NCI-H2107 treated with DMSO at 0.1 percent for 48 hours (cell line): ENCODE results near the gene SATB2.

Experiments used
- DNase-seq: peaks from one replicate; lab custom pipeline; 2025; ENCODE audit not compliant: unreplicated experiment; lab: John Stamatoyannopoulos, UW

SATB2 gene

GRCh38 chr2:199465988-199466691 lies 8.4 kb upstream of the SATB2 start:
- no peak for DNase-seq

- DNase-seq: no peak
Measured at GRCh38 chr2:199465390-199465789, 7.7 kb upstream of the SATB2 start.

GRCh38 chr2:199464606-199465352 lies 7.0 kb upstream of the SATB2 start:
- DNase-seq: no peak

- DNase-seq: no peak
Measured at GRCh38 chr2:199463708-199464605, 6.2 kb upstream of the SATB2 start.

- peak; percentile 7 for DNase-seq
Measured at GRCh38 chr2:199462956-199463692, 5.4 kb upstream of the SATB2 start.

- no peak for DNase-seq
Measured at GRCh38 chr2:199462347-199462955, 4.7 kb upstream of the SATB2 start.

- no peak for DNase-seq
Measured at GRCh38 chr2:199461711-199462346, 4.1 kb upstream of the SATB2 start.

- DNase-seq: peak; percentile 51
Measured at GRCh38 chr2:199460846-199461710, 3.3 kb upstream of the SATB2 start.

- DNase-seq: peak; percentile 56
Measured at GRCh38 chr2:199460101-199460671, 2.4 kb upstream of the SATB2 start.

GRCh38 chr2:199459286-199460100 lies 1.8 kb upstream of the SATB2 start:
- DNase-seq: peak; percentile 73

GRCh38 chr2:199458806-199459285 lies 1.1 kb upstream of the SATB2 start:
- DNase-seq: no peak

- DNase-seq: peak; percentile 59
Measured at GRCh38 chr2:199458009-199458805, 468 bp upstream of the SATB2 start.

GRCh38 chr2:199456383-199457146 lies 1.2 kb downstream of the SATB2 start:
- DNase-seq: peak; percentile 21

GRCh38 chr2:199455545-199456382 lies 2.0 kb downstream of the SATB2 start:
- DNase-seq: peak; percentile 89

GRCh38 chr2:199455210-199455544 lies 2.6 kb downstream of the SATB2 start:
- DNase-seq: no peak
